GM12801 (cell line): ENCODE measurements around the gene APH1B.

Source experiments
- TF ChIP-seq, protein P1 (sequence below): IDR thresholded peaks from one replicate; pipeline ENCODE4 v1.5.1; 2011; ENCODE audit warnings: control low read depth; ENCODE audit not compliant: insufficient read length; ENCODE audit errors: extremely low read depth

The APH1B gene

DNA sequence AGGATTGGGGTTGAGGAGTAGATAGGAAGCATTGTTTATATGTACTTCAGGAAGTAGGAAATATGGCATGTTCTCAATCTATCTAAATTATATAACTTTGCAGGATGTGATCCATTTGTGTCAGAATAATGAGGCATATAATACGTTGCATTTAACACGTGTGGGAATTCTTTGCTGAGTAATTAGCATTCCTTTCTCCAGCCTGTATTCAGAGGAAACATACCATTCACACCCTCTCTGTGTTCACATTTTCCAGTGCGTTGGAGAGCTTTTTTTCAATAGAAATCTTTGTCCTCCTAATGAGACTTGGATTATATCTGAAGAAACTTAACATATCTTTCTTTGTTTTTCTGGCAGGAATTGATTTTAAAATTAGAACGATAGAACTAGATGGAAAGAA lies 33.0 kb upstream of the APH1B start:
- TF ChIP-seq, protein P1, sequence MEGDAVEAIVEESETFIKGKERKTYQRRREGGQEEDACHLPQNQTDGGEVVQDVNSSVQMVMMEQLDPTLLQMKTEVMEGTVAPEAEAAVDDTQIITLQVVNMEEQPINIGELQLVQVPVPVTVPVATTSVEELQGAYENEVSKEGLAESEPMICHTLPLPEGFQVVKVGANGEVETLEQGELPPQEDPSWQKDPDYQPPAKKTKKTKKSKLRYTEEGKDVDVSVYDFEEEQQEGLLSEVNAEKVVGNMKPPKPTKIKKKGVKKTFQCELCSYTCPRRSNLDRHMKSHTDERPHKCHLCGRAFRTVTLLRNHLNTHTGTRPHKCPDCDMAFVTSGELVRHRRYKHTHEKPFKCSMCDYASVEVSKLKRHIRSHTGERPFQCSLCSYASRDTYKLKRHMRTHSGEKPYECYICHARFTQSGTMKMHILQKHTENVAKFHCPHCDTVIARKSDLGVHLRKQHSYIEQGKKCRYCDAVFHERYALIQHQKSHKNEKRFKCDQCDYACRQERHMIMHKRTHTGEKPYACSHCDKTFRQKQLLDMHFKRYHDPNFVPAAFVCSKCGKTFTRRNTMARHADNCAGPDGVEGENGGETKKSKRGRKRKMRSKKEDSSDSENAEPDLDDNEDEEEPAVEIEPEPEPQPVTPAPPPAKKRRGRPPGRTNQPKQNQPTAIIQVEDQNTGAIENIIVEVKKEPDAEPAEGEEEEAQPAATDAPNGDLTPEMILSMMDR: no peak

DNA sequence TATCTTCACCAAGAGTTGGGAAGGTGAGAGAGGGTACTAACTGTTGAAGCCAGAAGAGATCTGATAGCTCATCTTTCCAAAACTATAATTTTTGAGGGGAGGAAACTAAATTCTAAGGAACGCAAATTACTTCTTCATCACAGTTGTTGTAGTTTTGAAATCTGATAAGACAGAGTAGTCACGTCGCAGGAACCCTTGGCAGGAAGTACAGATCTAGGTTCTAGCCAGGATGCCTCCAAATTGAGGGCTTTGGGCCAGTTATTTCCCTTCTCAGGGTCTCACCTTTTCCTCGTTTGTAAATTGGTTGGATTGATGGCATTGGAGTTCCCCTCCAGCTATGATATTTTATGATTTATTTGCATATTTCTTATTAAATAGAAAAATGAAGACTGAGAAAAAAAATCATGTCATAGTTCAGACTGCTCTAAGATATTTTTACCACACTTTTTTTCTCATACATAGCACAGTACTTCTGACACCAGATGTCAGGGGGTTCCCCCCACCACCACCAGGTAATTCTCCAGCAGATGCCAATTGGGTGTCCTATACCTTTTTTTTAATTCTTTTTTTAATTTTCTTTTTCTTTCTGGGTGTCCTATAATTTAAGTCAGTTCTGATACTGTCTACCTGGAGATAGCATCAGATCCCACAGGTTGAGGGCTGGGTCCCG lies 32.3 kb upstream of the APH1B start:
- TF ChIP-seq, protein P1: no peak

DNA sequence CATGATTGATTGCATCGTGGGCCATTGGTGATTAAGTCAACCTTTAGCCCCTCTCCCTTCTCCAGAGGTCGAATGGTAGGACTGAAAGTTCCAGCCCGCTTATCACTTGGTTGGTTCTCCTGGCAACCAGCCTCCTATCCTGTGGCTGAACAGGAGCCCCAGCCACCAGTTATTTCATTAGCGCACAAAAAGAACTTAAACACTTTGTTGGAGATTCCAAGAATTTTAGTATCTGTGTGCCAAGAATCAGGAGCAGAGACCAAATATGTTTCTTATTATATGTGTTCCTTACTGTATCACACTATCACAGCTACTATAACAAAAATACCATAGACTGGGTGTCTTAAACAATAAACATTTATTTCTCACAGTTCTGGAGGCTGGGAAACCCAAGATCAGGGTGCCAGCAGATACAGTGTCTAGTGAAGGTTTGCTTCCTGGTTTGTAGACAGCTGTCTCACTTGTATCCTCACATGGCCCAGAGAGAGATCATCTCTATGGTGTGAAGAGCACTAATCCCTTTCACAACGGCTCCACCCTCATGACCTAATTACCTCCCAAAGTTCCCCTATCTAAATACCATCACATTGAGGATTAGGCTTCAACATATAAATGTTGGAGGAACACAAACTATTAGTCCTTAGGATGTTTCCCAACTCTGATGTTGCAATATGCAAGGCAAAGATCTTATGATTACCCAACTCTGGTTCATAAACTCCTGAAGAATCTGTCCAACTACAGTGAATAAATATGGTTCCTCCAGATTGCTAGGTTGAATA lies 30.5 kb upstream of the APH1B start:
- TF ChIP-seq, protein P1: no peak

DNA sequence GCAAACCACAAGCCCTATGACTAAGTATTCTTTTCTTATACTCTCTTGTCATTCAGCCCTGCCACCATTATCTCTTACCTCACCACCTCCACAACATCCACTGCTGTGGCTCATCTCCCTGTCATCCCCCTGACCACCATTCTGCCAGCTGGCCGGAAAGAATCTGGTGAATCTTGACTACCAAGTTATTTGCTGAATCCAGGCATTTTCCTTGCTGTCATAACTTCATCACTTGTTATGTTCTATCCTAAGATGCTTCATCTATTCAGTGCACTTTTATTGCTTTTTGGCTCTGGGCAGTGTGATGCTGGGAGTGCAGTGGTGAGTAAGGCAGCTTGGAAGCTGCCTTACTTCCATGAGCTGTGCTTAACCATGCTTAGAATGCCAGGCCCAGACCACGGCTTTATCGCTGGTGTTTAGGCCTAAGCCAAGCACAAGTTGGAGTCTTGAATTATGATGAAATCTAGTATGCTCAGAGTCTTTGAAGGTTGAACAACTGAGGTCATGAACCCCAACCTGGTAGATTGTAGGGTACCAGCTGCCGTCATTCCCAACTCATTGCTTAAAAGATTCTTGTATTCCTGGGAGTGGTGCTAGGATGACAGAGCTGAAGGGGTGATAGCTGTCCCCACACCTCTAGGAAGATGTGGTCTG lies 27.0 kb upstream of the APH1B start:
- TF ChIP-seq, protein P1: no peak

DNA sequence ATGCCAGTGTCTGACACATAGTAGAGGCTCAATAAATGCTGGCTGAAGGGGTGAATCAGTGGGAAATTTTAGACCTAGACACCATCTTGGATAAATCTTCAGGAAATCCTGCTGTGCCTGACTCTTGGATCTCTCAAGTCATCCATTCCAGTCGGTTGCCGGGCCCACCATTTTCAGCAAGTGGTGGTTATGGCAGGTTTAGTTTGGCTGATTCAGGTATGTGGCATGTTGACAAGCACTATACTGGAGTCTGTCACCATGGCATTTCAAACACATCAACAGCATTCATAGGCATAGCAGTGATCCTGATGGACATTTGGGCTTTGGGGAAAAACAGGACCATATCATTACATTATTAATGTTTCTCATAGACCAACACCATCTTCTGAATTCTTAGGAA lies 25.7 kb upstream of the APH1B start:
- TF ChIP-seq, protein P1: no peak

DNA sequence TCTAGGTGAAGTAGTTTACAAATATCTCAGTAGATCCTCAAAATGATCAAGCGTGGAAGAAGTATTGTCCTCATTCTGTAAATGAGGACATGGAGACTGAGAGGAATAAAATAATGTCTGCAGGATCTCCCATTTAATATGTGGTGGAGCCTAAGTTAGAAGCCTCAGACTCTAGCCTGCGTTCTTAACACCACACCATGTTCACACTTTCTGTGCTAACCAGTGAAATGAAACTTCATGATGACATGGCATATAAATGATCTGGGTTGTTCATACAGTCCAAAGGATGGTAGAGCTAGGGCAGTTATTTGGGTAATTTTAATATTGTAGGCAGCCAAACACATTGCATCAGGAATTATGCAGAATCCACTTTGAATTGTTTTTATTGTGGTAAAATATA lies 25.1 kb upstream of the APH1B start:
- TF ChIP-seq, protein P1: no peak

DNA sequence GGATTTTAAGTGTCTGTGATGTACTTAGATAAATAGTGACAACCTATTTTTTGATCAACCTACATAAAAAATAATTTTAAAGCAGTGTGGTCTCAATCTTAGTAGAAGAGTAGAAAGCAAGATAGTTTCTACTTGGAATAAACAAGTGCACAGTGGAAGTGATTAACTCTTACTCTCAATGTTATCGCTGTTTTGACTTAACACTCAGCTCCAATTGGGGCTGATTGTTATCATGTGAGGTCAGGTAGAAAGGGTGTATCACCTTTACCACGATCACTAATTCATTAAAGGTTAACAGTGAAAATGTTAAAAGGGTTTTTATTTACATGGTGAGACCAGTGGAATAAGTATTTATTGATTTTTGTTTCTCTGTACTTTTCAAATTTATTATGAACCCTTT lies 22.4 kb upstream of the APH1B start:
- TF ChIP-seq, protein P1: no peak
